ENCODE measurements around the gene CD24.

Gene CD24

GRCh38 chr6:106961801-106962200 lies 12.7 kb downstream of the CD24 start:
- H3K27ac Mint-ChIP-seq, result no peak overlapping the region
- H3K4me1 Mint-ChIP-seq (ENCODE audit: low read depth), result no peaks in the 10 kb centered on the region
- peaks cover 8% of the 10 kb centered on the region for H3K27me3 Mint-ChIP-seq
- no peak overlapping the region for H3K4me3 Mint-ChIP-seq
- H3K36me3 Mint-ChIP-seq (ENCODE audit: low read depth), result no peaks in the 10 kb centered on the region
- H3K9me3 Mint-ChIP-seq, result no peaks in the 10 kb centered on the region
- intact Hi-C loops (cut with micrococcal nuclease), result no loop called here

GRCh38 chr6:106961136-106961535 lies 13.4 kb downstream of the CD24 start:
- Mint-ChIP-seq H3K27me3 (peaks cover 6% of the 10 kb centered on the region), H3K27ac (no peak overlapping the region)
- intact Hi-C loops (cut with micrococcal nuclease), result no loop called here

GRCh38 chr6:106959985-106960384 lies 14.5 kb downstream of the CD24 start:
- H3K36me3 Mint-ChIP-seq (ENCODE audit: low read depth), result no peaks in the 10 kb centered on the region
- H3K9me3 Mint-ChIP-seq, result no peaks in the 10 kb centered on the region
- no peak overlapping the region for H3K27ac Mint-ChIP-seq
- no peaks in the 10 kb centered on the region for H3K4me1 Mint-ChIP-seq (ENCODE audit: low read depth)
- H3K4me3 Mint-ChIP-seq, result no peak overlapping the region
- intact Hi-C loops (cut with micrococcal nuclease), result no loop called here
- peaks cover 6% of the 10 kb centered on the region for H3K27me3 Mint-ChIP-seq

More at GRCh38 chr6:106961136-106961535, 13.4 kb downstream of the CD24 start:
- Mint-ChIP-seq H3K9me3 (no peaks in the 10 kb centered on the region), H3K4me3 (no peak overlapping the region), H3K36me3 (ENCODE audit: low read depth) (no peaks in the 10 kb centered on the region), H3K4me1 (ENCODE audit: low read depth) (no peaks in the 10 kb centered on the region)

GRCh38 chr6:106939848-106940247 lies 34.7 kb downstream of the CD24 start:
- H3K27ac Mint-ChIP-seq, result no peak overlapping the region
- no peaks in the 10 kb centered on the region for H3K36me3 Mint-ChIP-seq (ENCODE audit: low read depth)
- no peaks in the 10 kb centered on the region for H3K9me3 Mint-ChIP-seq
- H3K27me3 Mint-ChIP-seq, result peaks cover 16% of the 10 kb centered on the region
- intact Hi-C loops (cut with micrococcal nuclease), result no loop called here
- H3K4me3 Mint-ChIP-seq, result no peak overlapping the region
- peaks cover 7% of the 10 kb centered on the region for H3K4me1 Mint-ChIP-seq (ENCODE audit: low read depth)

GRCh38 chr6:106939208-106939607 lies 35.3 kb downstream of the CD24 start:
- H3K27ac Mint-ChIP-seq, result no peak overlapping the region
- H3K27me3 Mint-ChIP-seq, result peaks cover 14% of the 10 kb centered on the region
- no peaks in the 10 kb centered on the region for H3K36me3 Mint-ChIP-seq (ENCODE audit: low read depth)
- H3K9me3 Mint-ChIP-seq, result no peaks in the 10 kb centered on the region
- intact Hi-C loops (cut with micrococcal nuclease), result no loop called here
- no peak overlapping the region for H3K4me3 Mint-ChIP-seq
- H3K4me1 Mint-ChIP-seq (ENCODE audit: low read depth), result peaks cover 7% of the 10 kb centered on the region

GRCh38 chr6:106927531-106928398 lies 46.8 kb downstream of the CD24 start:
- intact Hi-C loops (cut with micrococcal nuclease), result no loop called here
- Mint-ChIP-seq H3K9me3 (no peaks in the 10 kb centered on the region), H3K27me3 (peaks cover 11% of the 10 kb centered on the region), H3K36me3 (ENCODE audit: low read depth) (no peaks in the 10 kb centered on the region), H3K4me1 (ENCODE audit: low read depth) (no peaks in the 10 kb centered on the region), H3K27ac (no peak overlapping the region), H3K4me3 (no peak overlapping the region)

- no peak overlapping the region for H3K27ac Mint-ChIP-seq
- no peak overlapping the region for H3K4me3 Mint-ChIP-seq
- peaks cover 14% of the 10 kb centered on the region for H3K27me3 Mint-ChIP-seq
- intact Hi-C loops (cut with micrococcal nuclease), result no loop called here
- no peaks in the 10 kb centered on the region for H3K4me1 Mint-ChIP-seq (ENCODE audit: low read depth)
- H3K36me3 Mint-ChIP-seq (ENCODE audit: low read depth), result no peaks in the 10 kb centered on the region
- H3K9me3 Mint-ChIP-seq, result no peaks in the 10 kb centered on the region
Measured at GRCh38 chr6:106925948-106926347, 48.6 kb downstream of the CD24 start.

- peaks cover 14% of the 10 kb centered on the region for H3K27me3 Mint-ChIP-seq
- H3K9me3 Mint-ChIP-seq, result no peaks in the 10 kb centered on the region
- intact Hi-C loops (cut with micrococcal nuclease), result no loop called here
- H3K36me3 Mint-ChIP-seq (ENCODE audit: low read depth), result no peaks in the 10 kb centered on the region
- no peak overlapping the region for H3K4me3 Mint-ChIP-seq
- no peak overlapping the region for H3K27ac Mint-ChIP-seq
- H3K4me1 Mint-ChIP-seq (ENCODE audit: low read depth), result no peaks in the 10 kb centered on the region
Measured at GRCh38 chr6:106924694-106925523, 49.6 kb downstream of the CD24 start.

- H3K27ac Mint-ChIP-seq, result no peak overlapping the region
- intact Hi-C loops (cut with micrococcal nuclease), result no loop called here
- H3K27me3 Mint-ChIP-seq, result peaks cover 17% of the 10 kb centered on the region
- no peaks in the 10 kb centered on the region for H3K36me3 Mint-ChIP-seq (ENCODE audit: low read depth)
- H3K9me3 Mint-ChIP-seq, result no peaks in the 10 kb centered on the region
- H3K4me1 Mint-ChIP-seq (ENCODE audit: low read depth), result no peaks in the 10 kb centered on the region
- H3K4me3 Mint-ChIP-seq, result no peak overlapping the region
Measured at GRCh38 chr6:106922626-106923025, 51.9 kb downstream of the CD24 start.

All from dendritic cell treated with granulocyte-macrophage colony-stimulating factor and Interleukin-4, amounts not matched to agents 40 ng/mL and 50 ng/mL, for 4 days (primary cell).